ENCODE results near the gene MVB12B.
"Not testable (repeated sequence)": the region's sequence is repeated elsewhere in the genome, so short reads cannot be mapped to it uniquely, and the experiment has no call there.

Gene MVB12B

GRCh38 chr9:126549246-126550006 is 222.8 kb downstream of the MVB12B start:
- no peak for DNase-seq

- no peak for DNase-seq
Observed at GRCh38 chr9:126550891-126551351, 224.3 kb downstream of the MVB12B start.

- no peak for DNase-seq
Observed at GRCh38 chr9:126551812-126552211, 225.2 kb downstream of the MVB12B start.

GRCh38 chr9:126554292-126554691 is 227.7 kb downstream of the MVB12B start:
- no peak for DNase-seq

- not testable (repeated sequence) for DNase-seq
Observed at GRCh38 chr9:126555421-126555820, 228.8 kb downstream of the MVB12B start.
